ENCODE measurements around the gene MMP20. TPM values are rescaled to one million over a fixed set of nuclear protein-coding genes. Genes with fewer than 3 reads are reported as not detected.

MMP20 gene
- total and polyA plus RNA-seq, 2 of the 13 experiments (the other 11 are each of a cell fraction or from before 2014, with no cell fraction given): 0.05 TPM; not detected in 1

DNA sequence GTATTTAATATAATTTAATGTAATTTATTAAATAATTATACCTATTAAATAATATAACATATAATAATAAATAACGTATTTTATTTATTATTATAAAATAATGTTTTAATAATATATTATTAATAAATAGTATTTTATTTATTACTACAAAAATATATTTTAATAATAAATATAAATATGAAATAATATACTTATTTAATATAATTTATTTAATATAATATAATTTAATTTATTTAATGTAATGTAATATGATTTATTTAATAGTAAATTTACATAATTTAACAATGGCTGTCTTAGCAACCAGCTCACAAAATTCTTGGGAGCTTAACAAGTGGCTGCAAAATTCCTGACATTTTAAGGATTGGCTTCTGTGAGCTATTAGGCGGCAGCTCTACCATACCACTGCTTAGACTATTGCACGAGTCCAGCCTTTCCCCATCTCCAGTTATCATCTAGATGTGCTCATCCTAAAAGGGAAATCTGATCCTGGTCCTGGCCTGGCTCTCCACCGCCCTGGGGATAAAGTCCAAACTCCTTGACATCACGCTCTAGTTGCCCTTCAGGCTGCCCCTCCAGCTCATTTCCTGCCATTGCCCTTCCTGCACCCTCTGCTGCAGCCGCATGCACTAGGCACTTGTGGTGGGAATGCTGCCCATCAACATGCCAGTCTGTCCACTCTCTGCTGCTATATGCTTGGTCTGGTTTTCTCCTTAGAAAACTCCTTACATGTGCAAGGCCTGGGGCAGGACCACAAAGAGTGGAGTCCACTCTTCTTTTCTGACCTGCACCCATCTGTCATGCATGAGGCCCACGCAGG lies 9.8 kb downstream of the MMP20 start (continued):
- no peak for TF ChIP-seq ZFP90 (CRISPR knock-in tag; IDR thresholded peaks at IDR 0.05; ENCODE audit: borderline replicate concordance)
- no peak for TF ChIP-seq DMAP1 (CRISPR knock-in tag; IDR thresholded peaks at IDR 0.05)
- TF ChIP-seq, protein P1, sequence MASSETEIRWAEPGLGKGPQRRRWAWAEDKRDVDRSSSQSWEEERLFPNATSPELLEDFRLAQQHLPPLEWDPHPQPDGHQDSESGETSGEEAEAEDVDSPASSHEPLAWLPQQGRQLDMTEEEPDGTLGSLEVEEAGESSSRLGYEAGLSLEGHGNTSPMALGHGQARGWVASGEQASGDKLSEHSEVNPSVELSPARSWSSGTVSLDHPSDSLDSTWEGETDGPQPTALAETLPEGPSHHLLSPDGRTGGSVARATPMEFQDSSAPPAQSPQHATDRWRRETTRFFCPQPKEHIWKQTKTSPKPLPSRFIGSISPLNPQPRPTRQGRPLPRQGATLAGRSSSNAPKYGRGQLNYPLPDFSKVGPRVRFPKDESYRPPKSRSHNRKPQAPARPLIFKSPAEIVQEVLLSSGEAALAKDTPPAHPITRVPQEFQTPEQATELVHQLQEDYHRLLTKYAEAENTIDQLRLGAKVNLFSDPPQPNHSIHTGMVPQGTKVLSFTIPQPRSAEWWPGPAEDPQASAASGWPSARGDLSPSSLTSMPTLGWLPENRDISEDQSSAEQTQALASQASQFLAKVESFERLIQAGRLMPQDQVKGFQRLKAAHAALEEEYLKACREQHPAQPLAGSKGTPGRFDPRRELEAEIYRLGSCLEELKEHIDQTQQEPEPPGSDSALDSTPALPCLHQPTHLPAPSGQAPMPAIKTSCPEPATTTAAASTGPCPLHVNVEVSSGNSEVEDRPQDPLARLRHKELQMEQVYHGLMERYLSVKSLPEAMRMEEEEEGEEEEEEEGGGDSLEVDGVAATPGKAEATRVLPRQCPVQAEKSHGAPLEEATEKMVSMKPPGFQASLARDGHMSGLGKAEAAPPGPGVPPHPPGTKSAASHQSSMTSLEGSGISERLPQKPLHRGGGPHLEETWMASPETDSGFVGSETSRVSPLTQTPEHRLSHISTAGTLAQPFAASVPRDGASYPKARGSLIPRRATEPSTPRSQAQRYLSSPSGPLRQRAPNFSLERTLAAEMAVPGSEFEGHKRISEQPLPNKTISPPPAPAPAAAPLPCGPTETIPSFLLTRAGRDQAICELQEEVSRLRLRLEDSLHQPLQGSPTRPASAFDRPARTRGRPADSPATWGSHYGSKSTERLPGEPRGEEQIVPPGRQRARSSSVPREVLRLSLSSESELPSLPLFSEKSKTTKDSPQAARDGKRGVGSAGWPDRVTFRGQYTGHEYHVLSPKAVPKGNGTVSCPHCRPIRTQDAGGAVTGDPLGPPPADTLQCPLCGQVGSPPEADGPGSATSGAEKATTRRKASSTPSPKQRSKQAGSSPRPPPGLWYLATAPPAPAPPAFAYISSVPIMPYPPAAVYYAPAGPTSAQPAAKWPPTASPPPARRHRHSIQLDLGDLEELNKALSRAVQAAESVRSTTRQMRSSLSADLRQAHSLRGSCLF (CRISPR knock-in tag; IDR thresholded peaks at IDR 0.05; ENCODE audit: borderline replicate concordance): no peak
- TF ChIP-seq, protein P2, sequence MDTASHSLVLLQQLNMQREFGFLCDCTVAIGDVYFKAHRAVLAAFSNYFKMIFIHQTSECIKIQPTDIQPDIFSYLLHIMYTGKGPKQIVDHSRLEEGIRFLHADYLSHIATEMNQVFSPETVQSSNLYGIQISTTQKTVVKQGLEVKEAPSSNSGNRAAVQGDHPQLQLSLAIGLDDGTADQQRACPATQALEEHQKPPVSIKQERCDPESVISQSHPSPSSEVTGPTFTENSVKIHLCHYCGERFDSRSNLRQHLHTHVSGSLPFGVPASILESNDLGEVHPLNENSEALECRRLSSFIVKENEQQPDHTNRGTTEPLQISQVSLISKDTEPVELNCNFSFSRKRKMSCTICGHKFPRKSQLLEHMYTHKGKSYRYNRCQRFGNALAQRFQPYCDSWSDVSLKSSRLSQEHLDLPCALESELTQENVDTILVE (CRISPR knock-in tag; IDR thresholded peaks at IDR 0.05): no peak
- no peak for TF ChIP-seq ZNF205 (CRISPR knock-in tag; IDR thresholded peaks at IDR 0.05)
- TF ChIP-seq ZSCAN29 (CRISPR knock-in tag; conservative IDR thresholded peaks at IDR 0.05): no peak
- no peak for TF ChIP-seq ZNF558 (CRISPR knock-in tag; IDR thresholded peaks at IDR 0.05; ENCODE audit: borderline replicate concordance)
- TF ChIP-seq SRF (IDR thresholded peaks at IDR 0.05; ENCODE audit: low read depth, low read length): no peak
- TF ChIP-seq NFKBIZ (CRISPR knock-in tag; IDR thresholded peaks at IDR 0.05): no peak
- TF ChIP-seq GATAD2A (CRISPR knock-in tag; IDR thresholded peaks at IDR 0.05): peak; percentile 74
- TF ChIP-seq ELF4 (CRISPR knock-in tag; IDR thresholded peaks at IDR 0.05; ENCODE audit: borderline replicate concordance): no peak
- TF ChIP-seq, protein P3, sequence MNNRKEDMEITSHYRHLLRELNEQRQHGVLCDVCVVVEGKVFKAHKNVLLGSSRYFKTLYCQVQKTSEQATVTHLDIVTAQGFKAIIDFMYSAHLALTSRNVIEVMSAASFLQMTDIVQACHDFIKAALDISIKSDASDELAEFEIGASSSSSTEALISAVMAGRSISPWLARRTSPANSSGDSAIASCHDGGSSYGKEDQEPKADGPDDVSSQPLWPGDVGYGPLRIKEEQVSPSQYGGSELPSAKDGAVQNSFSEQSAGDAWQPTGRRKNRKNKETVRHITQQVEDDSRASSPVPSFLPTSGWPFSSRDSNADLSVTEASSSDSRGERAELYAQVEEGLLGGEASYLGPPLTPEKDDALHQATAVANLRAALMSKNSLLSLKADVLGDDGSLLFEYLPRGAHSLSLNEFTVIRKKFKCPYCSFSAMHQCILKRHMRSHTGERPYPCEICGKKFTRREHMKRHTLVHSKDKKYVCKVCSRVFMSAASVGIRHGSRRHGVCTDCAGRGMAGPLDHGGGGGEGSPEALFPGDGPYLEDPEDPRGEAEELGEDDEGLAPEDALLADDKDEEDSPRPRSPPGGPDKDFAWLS (CRISPR knock-in tag; IDR thresholded peaks at IDR 0.05; ENCODE audit: borderline replicate concordance): no peak
- TF ChIP-seq, protein P4, sequence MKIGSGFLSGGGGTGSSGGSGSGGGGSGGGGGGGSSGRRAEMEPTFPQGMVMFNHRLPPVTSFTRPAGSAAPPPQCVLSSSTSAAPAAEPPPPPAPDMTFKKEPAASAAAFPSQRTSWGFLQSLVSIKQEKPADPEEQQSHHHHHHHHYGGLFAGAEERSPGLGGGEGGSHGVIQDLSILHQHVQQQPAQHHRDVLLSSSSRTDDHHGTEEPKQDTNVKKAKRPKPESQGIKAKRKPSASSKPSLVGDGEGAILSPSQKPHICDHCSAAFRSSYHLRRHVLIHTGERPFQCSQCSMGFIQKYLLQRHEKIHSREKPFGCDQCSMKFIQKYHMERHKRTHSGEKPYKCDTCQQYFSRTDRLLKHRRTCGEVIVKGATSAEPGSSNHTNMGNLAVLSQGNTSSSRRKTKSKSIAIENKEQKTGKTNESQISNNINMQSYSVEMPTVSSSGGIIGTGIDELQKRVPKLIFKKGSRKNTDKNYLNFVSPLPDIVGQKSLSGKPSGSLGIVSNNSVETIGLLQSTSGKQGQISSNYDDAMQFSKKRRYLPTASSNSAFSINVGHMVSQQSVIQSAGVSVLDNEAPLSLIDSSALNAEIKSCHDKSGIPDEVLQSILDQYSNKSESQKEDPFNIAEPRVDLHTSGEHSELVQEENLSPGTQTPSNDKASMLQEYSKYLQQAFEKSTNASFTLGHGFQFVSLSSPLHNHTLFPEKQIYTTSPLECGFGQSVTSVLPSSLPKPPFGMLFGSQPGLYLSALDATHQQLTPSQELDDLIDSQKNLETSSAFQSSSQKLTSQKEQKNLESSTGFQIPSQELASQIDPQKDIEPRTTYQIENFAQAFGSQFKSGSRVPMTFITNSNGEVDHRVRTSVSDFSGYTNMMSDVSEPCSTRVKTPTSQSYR (CRISPR knock-in tag; IDR thresholded peaks at IDR 0.05; ENCODE audit: borderline replicate concordance): no peak
- TF ChIP-seq MZF1 (CRISPR knock-in tag; IDR thresholded peaks at IDR 0.05; ENCODE audit: borderline replicate concordance): no peak
- peak; percentile 98 for TF ChIP-seq SIX1 (CRISPR knock-in tag; IDR thresholded peaks at IDR 0.05; ENCODE audit: borderline replicate concordance)
- no peak for TF ChIP-seq ATM (IDR thresholded peaks at IDR 0.05; ENCODE audit: borderline replicate concordance)
- TF ChIP-seq ZNF264 (CRISPR knock-in tag; IDR thresholded peaks at IDR 0.05): no peak
- TF ChIP-seq MTA1 (CRISPR knock-in tag; IDR thresholded peaks at IDR 0.05; ENCODE audit: borderline replicate concordance): no peak
- no peak for TF ChIP-seq ZFP82 (CRISPR knock-in tag; IDR thresholded peaks at IDR 0.05; ENCODE audit: borderline replicate concordance)

All from HepG2 (cell line).